NCI-H524 treated with DMSO at 0.1 percent for 48 hours (cell line): ENCODE data around the gene MLLT10.
"Not testable (repeated sequence)": the region's sequence is repeated elsewhere in the genome, so short reads cannot be mapped to it uniquely, and the experiment has no call there.

Experiments
- DNase-seq: peaks from one replicate; lab custom pipeline; 2025; lab: John Stamatoyannopoulos, UW

The MLLT10 gene

DNA sequence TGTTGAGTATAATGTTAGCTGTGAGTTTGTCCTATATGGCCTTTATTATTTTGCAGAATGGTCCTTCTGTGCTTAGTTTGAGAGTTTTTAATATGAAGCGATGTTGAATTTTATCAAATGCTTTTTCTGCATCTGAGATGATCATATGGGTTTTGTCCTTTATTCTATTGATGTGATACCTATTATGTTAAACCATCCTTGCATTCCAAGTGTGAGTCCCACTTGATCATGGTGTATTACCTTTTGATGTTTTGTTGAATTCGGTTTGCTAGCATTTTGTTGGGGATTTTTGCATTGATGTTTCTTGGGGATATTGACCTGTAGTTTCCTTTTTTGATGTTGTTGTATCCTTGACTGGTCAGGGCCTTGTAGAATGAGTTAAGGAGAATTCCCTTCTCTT is 166.4 kb downstream of the MLLT10 start:
- DNase-seq: no peak

DNA sequence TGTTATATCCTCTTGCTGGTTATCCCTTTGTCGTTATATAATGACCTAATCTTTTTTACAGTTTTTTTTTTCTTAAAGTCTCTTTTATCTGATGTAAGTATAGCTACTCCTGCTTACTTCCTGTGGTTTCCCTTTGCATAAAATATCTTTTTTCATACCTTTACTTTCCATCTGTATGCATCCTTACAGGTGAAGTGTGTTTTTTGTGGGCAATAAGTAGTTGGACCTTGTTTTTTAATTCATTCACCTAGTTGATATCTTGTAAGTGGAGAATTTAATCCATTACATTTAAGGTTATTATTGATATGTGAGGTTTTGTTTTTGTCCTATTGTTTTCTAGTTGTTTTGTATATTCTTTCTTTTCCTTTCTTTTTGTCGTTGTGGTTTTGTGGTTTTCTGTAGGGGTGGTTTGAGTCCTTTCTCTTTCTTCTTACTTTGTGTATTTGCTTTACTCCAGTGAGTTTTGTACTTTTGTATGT is 168.6 kb downstream of the MLLT10 start:
- no peak for DNase-seq

DNA sequence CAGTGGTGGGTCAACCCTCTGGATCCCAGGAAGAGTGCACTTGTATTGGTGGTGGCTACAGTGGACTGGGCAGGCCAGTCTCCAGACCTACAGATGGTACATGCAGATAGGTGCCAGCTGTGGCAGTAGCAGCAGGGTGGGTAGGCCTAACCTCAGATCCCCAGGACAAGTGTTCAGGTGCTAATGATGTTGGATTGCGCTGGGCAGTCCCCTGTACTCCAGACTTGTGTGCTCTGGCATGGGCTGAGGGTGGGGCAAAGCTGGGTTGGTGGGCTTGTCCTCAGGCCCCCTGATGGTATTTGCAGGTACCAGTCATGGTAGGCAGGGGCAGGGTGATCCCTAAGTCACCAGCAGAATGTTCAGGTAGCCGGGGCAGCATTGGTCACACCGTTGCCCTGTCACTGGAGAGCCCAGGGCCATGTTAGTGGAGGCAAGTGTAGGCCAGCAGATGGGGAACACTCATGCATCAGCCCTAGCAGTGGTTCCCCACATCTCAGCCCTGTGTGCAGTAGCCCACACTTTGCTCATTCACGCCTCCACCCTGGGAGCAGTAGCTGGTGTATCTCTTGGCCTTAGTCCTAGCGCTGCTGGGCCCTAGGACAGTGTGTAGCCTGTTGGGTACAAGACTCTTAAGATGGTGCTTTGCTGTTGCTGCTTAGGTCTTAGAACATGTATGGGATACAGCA is 171.3 kb downstream of the MLLT10 start:
- DNase-seq: no peak

DNA sequence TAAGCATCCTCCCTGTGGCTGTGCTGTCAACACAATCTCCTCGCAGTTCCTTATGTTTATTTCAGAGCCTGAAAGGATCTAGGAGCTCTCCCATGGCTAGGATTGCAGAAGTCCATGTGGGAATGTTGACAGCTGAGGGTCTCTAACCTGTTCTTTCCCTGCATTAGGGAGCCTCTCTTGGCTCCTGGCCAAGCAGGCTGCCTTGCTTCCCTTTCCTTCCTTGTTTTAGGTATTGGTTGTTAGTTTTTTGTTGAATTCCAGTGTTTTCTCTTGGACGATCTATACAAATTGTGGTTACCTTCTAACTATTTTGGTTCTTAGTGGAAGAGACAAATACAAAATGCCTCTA is 171.8 kb downstream of the MLLT10 start:
- no peak for DNase-seq

GRCh38 chr10:21707498-21707897 is 173.5 kb downstream of the MLLT10 start:
- no peak for DNase-seq

DNA sequence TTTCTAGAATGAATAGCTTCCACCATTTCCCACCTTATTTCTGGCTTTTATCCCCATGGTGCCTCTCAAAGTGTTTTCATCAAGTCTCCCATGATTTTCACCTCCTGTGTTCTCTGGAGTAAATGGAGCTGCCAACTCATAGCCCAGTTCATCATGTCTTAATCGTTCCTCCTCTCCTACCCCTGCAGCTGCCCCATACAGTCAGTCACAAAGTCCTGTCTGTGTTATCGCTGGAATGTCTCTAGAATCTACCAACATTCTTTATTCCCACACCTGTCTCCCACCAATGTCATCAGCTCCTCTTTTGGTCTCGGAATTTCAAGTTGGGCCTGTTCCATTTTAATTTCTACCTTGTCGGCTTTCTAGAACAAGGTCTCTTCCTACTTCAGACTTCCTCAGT is 178.9 kb downstream of the MLLT10 start:
- no peak for DNase-seq

DNA sequence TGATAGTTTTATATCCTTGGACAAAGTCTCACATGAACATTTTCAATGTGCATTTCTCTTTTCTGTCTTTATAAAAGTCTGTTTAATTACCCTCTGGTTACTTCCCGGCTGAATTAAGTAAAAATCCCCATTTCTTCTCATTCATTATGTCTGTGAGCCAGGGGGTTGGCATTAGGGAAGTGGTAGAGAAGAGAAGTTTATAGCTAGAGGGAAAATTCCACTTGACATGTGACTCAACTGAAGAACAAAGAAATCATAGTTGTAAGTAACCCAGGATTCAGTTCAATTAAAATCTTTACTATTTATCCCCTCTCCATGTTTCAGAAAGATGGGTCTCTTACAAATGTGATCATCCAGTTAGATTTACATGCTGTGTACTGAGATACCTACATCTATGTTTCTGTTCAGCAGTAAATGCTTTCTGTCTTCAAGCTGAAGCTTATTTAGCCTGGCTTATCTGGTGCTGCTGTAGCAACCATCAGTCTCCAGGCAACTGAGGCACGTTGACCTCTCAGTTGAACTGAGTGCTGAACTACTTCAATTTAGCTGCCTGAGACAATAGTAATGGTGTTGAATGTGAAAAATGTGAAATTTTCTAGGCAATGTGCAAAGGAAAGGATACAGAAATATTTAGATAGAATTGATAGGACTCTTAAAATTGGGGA is 181.6 kb downstream of the MLLT10 start:
- DNase-seq: no peak

- DNase-seq: not testable (repeated sequence)
These were observed 183.5 kb downstream of the MLLT10 start for GRCh38 chr10:21717437-21718054.

GRCh38 chr10:21719502-21719901 is 185.5 kb downstream of the MLLT10 start:
- no peak for DNase-seq

DNA sequence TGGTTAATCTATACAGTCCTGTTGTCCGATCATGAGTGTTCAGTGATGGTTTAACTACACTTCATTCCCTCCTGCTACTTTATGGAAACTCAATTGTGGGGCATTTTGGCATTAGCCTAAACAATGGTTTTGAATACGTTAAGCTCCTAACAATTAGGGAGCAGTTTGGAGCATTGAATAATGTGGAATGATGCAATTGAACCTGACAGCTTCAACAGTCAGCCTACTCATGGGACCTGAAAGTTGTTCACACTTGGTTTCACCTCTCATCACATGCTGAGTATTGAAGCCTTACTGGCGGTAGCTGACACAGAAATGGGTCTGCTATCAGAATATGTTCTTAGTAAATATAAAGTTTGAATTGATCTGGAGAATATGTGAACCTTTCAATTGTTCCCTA is 186.1 kb downstream of the MLLT10 start:
- no peak for DNase-seq

- no peak for DNase-seq
These were observed 187.1 kb downstream of the MLLT10 start for GRCh38 chr10:21721000-21721665.

DNA sequence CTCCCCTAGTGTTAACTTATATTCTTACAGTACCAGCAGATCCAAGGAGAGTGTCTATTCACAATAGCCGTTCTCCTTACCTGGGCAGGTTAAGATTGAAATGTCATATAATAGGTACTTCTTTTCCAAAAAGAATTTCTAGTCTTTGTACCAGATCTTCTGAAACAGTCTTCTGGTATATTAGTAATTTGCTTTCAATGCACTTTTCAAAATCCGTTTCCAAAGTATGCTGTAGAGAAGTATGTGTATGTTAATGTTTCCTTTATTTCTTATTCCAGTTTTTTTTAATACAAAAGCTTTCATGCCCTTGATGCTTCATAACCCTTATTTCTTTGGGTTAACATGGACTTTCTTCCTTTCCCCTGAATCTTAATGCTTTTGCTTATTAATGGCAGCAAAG is 188.2 kb downstream of the MLLT10 start:
- DNase-seq: no peak

DNA sequence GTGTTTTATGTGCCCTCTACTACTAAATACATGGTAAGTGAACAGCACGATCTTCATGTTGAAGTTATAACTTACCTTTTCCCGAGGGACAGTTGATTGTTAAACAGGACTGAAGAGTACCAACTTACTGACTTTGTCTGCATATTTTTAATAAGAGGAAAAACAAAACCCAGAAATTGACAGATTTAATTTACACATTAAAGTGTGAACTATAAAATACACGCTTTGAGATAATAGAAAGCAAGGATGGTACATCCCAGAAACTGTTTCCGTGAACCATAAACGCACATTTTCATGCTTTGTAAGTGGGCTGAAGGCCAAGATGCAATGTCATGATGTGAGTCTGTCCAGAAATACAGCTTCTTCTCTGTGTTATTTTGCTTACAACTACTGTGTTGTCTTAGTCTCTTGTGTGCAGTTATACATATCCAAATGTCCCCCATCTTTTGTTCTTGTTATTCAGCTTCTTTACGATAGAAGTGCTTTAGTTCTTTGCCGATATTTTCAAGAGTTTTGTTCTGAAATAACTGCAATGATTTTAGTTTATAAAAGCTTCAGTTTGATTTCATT is 190.1 kb downstream of the MLLT10 start:
- DNase-seq: no peak

- peak; percentile 67 for DNase-seq
These were observed 190.8 kb downstream of the MLLT10 start for GRCh38 chr10:21724687-21725367.

- no peak for DNase-seq
These were observed 192.7 kb downstream of the MLLT10 start for GRCh38 chr10:21726601-21727225.

- no peak for DNase-seq
These were observed 193.6 kb downstream of the MLLT10 start for GRCh38 chr10:21727452-21728168.

- DNase-seq: no peak
These were observed 194.6 kb downstream of the MLLT10 start for GRCh38 chr10:21728618-21729017.

DNA sequence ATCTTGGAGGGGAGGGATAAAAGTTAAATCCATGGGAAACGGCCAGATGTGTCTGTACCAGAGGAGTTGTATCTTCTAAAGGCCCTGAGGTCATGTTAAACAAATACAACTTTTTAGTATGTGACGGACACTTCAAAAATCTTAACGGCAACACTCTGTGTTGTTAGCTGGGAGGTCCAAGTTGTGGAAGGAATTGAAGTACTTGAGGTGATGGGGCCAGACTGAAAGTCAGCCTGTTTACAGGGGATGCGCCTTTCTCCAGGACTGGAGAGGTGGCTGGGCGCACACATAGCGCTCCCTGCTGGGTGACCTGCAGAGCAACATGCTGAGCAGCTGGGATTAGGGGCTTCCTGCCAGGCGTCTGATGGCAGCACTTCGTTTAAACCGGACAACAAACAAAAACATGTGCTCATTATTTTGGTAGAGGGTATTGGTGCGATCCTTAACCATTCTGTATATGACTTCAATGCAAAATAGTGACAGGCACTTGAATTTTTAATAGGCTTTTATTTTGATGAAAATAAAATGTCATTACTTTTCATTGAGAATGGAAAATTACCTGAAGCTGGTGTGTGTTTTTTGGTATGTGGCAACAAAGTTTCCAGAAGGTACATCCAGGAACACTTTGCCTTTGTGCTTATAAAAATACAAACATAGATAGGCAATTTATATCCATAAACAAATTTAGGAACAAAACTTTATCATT is 198.2 kb downstream of the MLLT10 start:
- DNase-seq: no peak

- DNase-seq: no peak
These were observed 199.7 kb downstream of the MLLT10 start for GRCh38 chr10:21733710-21734109.

- no peak for DNase-seq
These were observed 203.1 kb downstream of the MLLT10 start for GRCh38 chr10:21737106-21737505.
